Heart right ventricle (tissue), 16 donors: ENCODE results near the gene FDXACB1. TPM values are rescaled to one million over a fixed set of nuclear protein-coding genes. Genes with fewer than 3 reads are reported as not detected.

Experiments used
- ATAC-seq, 8 donors: fragments of 200-7000 bp; cut with Tn5 transposase; one replicate each; pipeline ENCODE4 v1.9.1; 2020; ENCODE audit warnings: mild to moderate bottlenecking in 8 of 8, moderate library complexity in 8 of 8, moderate number of reproducible peaks in 1 of 8
- DNase-seq, 2 donors: peaks; one replicate each; pipeline ENCODE4 v3.0.0-alpha.2; 2020
- H3K27ac ChIP-seq, 10 donors: fragments of 200-600 bp; sonication (generic) in 2 of 10; one replicate each; pipeline versions ENCODE4 v1.5.0 to v1.8.0; 2020 to 2022; ENCODE audit warnings: mild to moderate bottlenecking in 3 of 10
- H3K27me3 ChIP-seq, 7 donors: fragments of 200-600 bp; one replicate each; pipeline ENCODE4 v1.8.0; 2021 to 2022; ENCODE audit warnings: mild to moderate bottlenecking in 2 of 7
- H3K36me3 ChIP-seq, 9 donors: fragments of 200-600 bp; sonication (generic) in 1 of 9; one replicate each; pipeline versions ENCODE4 v1.5.0 to v1.8.0; 2020 to 2022; ENCODE audit warnings: mild to moderate bottlenecking in 2 of 9
- H3K4me1 ChIP-seq, 9 donors: fragments of 200-600 bp; sonication (generic) in 1 of 9; one replicate each; pipeline versions ENCODE4 v1.5.0 to v1.8.0; 2020 to 2022; ENCODE audit warnings: mild to moderate bottlenecking in 4 of 9
- H3K4me3 ChIP-seq, 10 donors: fragments of 200-600 bp; sonication (generic) in 2 of 10; one replicate each; pipeline versions ENCODE4 v1.5.0 to v1.8.0; 2020 to 2022; ENCODE audit warnings: mild to moderate bottlenecking in 7 of 10, moderate library complexity in 2 of 10
- H3K9me3 ChIP-seq, 11 donors: fragments of 200-600 bp in 10 of 11; sonication (generic) in 2 of 11; one replicate each; pipeline versions ENCODE4 v1.5.0 to v1.8.0; 2013 to 2022; ENCODE audit warnings: mild to moderate bottlenecking in 2 of 11, control low read depth in 1 of 11, moderate library complexity in 1 of 11
- WGBS, 2 donors: extraction: QIAGEN DNeasy Blood & Tissue Kit; methylation state at CpG; one replicate each; pipeline ENCODE4 v1.1.7; 2013; ENCODE audit warnings: inconsistent platforms in 1 of 2; 5-methylcytosine and 5-hydroxymethylcytosine counted together
- intact Hi-C, 10 donors: fragments of 100-400 bp; cut with DNase I; formaldehyde crosslinking; loops; one replicate each; pipeline versions ENCODE4 v1.11.1 to v1.14.2; 2022
- polyA plus RNA-seq, 2 donors: library from polyadenylated mRNA; stranded (reverse); fragments of 200-250 nt; gene quantifications; one replicate each; pipeline ENCODE4 v1.2.3, GENCODE V29; 2013
- total RNA-seq, 10 donors: library from RNA; stranded (reverse); fragmentation: NEBNext Ultra II Directional in 3 of 10; extraction: Animal tissue kit (Norgen Biotek cat#: 25700) in 3 of 10; gene quantifications; one replicate each; pipeline versions ENCODE4 v1.2.1 to v1.2.4, GENCODE V29; 2021 to 2023
- TF ChIP-seq, protein P1 (sequence below), 9 donors: fragments of 200-600 bp; sonication (generic) in 2 of 9; IDR thresholded peaks; one replicate each; pipeline versions ENCODE4 v1.5.0 to v1.8.0; 2021 to 2022; ENCODE audit warnings: antibody characterized with exemption in 9 of 9, mild to moderate bottlenecking in 5 of 9, moderate library complexity in 1 of 9
- donor health status: Arrhythmogenic right ventricular cardiomyopathy.
- donor health status: ischemic (EF 13 %, LVEDD 7.1; RV severe dilation, severe dysfunction).
- donor health status: healthy with polysubstance abuse.
- donor health status: DM: no; HTN: yes; CAD: no.
- donor health status: DM: no; HTN: no; CAD: no.
- donor health status: ischemic (EF 25% LVEDD 6.9; RV normal size, moderate dysfunction).
- donor health status: ischemic (EF 25% LVEDD 5.7; RV mildly dilated, moderate dysfunction).
- donor health status: healthy.
- donor health status: DM: yes; HTN: yes; CAD: no.
- donor health status: Ischemic cardiomyopathy.
- donor health status: ischemic (EF 35%, LVEDD 5.7; RV mildly dilated, moderate dysfunction).
- donor health status: nonischemic (EF 11% LVEDD 7.7; RV severe dilation, severe dysfunction).
- donor health status: DM: yes; HTN: yes; CAD: no.
- donor health status: PGD.
- donor health status: ischemic (EF 29% LVEDD 5.4; RV normal size, mild dysfunction).
- donor health status: nonischemic (EF 23%, LVEDD 6.1; RV moderate dilation, normal function).

FDXACB1 gene
- total and polyA plus RNA-seq, 12 donors = 0.86 to 2.0 (median 1.4) TPM

DNA sequence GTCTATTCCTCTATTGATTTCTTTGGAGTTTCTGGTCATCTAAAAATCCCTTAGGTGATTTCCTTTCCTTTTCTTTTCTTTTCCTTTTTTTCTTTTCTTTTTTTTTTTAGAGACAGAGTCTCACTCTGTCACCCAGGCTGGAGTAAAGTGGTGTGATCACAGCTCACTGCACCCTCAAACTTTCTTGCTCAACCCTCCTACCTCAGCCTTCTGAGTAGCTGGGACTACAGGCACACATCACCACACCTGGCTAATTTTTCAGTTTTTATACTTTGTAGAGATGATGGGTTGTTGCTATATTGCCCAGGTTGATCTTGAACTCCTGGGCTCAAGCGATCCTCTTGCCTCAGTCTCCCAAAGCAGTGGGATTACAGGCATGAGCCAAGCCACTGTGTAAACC, 37.8 kb upstream of the FDXACB1 start:
- H3K27me3 ChIP-seq = peaks cover 0 to 29% (median 0%) of the 10 kb centered on the region in 7 donors
- 96 to 100% methylated on average over 1 of the region's 1 CpG for WGBS, 2 donors
- ATAC-seq (no peak), DNase-seq (no peak)
- peaks cover 0 to 5% (median 0%) of the 10 kb centered on the region in 9 donors for H3K36me3 ChIP-seq
- intact Hi-C loops = no loop called here
- TF ChIP-seq, protein P1, sequence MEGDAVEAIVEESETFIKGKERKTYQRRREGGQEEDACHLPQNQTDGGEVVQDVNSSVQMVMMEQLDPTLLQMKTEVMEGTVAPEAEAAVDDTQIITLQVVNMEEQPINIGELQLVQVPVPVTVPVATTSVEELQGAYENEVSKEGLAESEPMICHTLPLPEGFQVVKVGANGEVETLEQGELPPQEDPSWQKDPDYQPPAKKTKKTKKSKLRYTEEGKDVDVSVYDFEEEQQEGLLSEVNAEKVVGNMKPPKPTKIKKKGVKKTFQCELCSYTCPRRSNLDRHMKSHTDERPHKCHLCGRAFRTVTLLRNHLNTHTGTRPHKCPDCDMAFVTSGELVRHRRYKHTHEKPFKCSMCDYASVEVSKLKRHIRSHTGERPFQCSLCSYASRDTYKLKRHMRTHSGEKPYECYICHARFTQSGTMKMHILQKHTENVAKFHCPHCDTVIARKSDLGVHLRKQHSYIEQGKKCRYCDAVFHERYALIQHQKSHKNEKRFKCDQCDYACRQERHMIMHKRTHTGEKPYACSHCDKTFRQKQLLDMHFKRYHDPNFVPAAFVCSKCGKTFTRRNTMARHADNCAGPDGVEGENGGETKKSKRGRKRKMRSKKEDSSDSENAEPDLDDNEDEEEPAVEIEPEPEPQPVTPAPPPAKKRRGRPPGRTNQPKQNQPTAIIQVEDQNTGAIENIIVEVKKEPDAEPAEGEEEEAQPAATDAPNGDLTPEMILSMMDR (IDR thresholded peaks at IDR 0.05) = no peak
- H3K4me1 ChIP-seq = peaks cover 0 to 29% (median 19%) of the 10 kb centered on the region in 9 donors
- H3K4me3 ChIP-seq = no peak overlapping the region
- H3K9me3 ChIP-seq = no peaks in the 10 kb centered on the region
- H3K27ac ChIP-seq = no peak overlapping the region

DNA sequence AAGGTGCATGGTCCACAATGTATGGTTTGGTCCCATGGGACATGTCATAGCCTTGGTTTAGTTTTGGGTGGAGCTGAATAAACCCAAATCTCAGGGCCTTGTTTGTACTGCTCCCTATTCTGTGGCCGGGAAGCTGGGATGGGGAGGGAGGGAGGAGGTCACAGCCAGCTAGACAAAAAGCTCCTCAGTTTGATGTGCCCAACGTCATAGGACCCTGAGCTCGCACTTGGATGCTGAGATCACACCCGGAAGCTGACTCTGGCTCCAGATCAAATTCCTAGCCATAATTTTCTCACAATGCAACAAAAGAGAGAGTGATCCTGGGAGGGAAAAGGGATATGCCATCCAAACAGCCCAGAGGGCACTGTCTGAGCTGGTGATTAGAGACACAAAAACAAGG, 35.0 kb upstream of the FDXACB1 start:
- H3K27ac ChIP-seq = peak overlapping the region; percentile 94 to 99 (median 95)
- H3K36me3 ChIP-seq = peaks cover 0 to 19% (median 7%) of the 10 kb centered on the region in 9 donors
- peak in 5 of 8 donors; percentile 17 to 56 (median 44) for ATAC-seq
- TF ChIP-seq, protein P1 (IDR thresholded peaks at IDR 0.05) = no peak
- H3K27me3 ChIP-seq = peaks cover 0 to 44% (median 0%) of the 10 kb centered on the region in 7 donors
- intact Hi-C loops = loop anchor here in 4 of 10 donors (5.0 kb wide), 1 partner anchor 37 kb away; the partner anchor contains the start of genes CFAP68 (in 4 of the 4) and FDXACB1 (in 4 of the 4)
- H3K4me3 ChIP-seq = peak overlapping the region; percentile 51 to 69 (median 62)
- H3K4me1 ChIP-seq = peaks cover 0 to 30% (median 12%) of the 10 kb centered on the region in 9 donors
- 9 to 12% methylated on average over 4 of the region's 4 CpGs for WGBS, 2 donors
- no peaks in the 10 kb centered on the region for H3K9me3 ChIP-seq
- peak in 1 of 2 donors; percentile 77 for DNase-seq

DNA sequence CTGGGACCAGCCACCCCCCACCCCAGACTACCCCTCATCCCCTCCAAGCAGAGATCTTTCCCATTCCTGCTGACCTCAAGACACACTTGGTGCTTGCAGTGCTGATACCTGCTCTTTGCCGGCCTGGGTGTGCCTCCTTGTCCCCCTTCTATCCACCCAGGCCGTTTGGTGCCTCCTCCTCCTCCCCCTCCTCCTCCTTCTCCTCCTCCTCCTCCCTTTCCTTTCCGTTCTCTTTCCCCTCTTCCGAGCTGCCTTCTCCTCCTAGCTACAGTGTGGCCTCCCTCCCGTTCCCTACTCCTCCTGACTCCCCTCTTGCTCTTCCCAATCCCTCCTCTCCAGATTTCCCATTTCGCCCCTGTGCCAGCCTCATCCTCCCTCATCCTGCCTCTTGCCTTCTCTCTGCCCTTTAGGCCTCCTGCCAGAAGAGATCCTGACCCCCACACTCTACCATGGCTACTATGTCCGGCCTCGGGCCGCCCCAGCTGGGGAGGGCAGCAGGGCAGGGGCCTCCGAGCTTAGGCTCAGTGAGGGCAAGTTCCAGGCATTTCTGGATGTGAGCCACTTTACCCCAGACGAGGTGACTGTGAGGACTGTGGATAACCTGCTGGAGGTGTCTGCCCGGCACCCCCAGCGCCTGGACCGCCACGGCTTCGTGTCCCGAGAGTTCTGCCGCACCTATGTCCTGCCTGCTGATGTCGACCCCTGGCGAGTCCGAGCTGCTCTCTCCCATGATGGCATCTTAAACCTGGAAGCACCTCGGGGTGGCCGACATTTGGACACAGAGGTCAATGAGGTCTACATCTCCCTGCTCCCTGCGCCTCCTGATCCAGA, 34.3 kb upstream of the FDXACB1 start:
- no peaks in the 10 kb centered on the region for H3K9me3 ChIP-seq
- ATAC-seq (peak; percentile 3 to 47 (median 17)), DNase-seq (peak; percentile 35 to 40)
- H3K4me3 ChIP-seq = peak overlapping the region; percentile 51 to 69 (median 62)
- H3K27me3 ChIP-seq = peaks cover 0 to 44% (median 0%) of the 10 kb centered on the region in 7 donors
- H3K4me1 ChIP-seq = peaks cover 0 to 22% (median 9%) of the 10 kb centered on the region in 9 donors
- WGBS, 2 donors = 23 to 36% methylated on average over 24 of the region's 24 CpGs
- peak overlapping the region; percentile 94 to 99 (median 95) for H3K27ac ChIP-seq
- TF ChIP-seq, protein P1 (IDR thresholded peaks at IDR 0.05) = no peak
- intact Hi-C loops = loop anchor here in 4 of 10 donors (5.0 kb wide), 1 partner anchor 36 kb away; the partner anchor contains the start of genes CFAP68 (in 4 of the 4) and FDXACB1 (in 4 of the 4)
- peaks cover 0 to 27% (median 14%) of the 10 kb centered on the region in 9 donors for H3K36me3 ChIP-seq

DNA sequence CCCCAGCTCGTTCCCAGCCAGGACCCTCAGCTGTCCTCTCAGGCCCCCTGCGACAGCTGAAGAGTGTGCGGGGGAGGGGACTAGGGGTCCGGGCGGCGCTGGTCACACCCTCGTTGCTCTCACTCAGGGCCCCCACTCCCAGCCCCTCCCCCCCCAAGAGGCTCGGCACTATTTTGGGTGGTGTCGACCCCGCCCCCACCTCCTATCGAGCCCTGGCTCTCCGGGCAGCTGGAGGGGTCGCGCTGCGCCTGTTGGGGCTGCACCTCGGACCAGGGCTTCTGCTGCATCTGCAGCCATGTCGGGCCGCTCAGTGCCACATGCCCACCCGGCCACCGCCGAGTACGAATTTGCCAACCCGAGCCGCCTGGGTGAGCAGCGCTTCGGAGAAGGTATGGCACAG, 33.6 kb upstream of the FDXACB1 start, which contains the start of gene HSPB2:
TSS of gene HSPB2 (plus strand) at position 200 of the 400 bp plus-strand sequence. CDS start at position 296, 96 bp downstream.
- peak within 1 kb of the TSS; percentile 51 to 69 (median 62) for H3K4me3 ChIP-seq
- H3K36me3 ChIP-seq = peaks cover 0 to 33% (median 18%) of the 10 kb centered on the region in 9 donors
- intact Hi-C loops = loop anchor here in 4 of 10 donors (5.0 kb wide), 1 partner anchor 35 kb away; the partner anchor contains the start of genes CFAP68 (in 4 of the 4) and FDXACB1 (in 4 of the 4)
- peaks cover 0 to 22% (median 9%) of the 10 kb centered on the region in 9 donors for H3K4me1 ChIP-seq
- H3K9me3 ChIP-seq = no peaks in the 10 kb centered on the region
- WGBS, 2 donors = 3% methylated on average over 24 to 26 of the region's 26 CpGs
- TF ChIP-seq, protein P1 (IDR thresholded peaks at IDR 0.05) = no peak
- peak within 1 kb of the TSS; percentile 94 to 99 (median 95) for H3K27ac ChIP-seq
- peak; percentile 56 to 58 for DNase-seq
- ATAC-seq = peak; percentile 5 to 42 (median 30)
- peaks cover 0 to 44% (median 0%) of the 10 kb centered on the region in 7 donors for H3K27me3 ChIP-seq
